Measurements from ENCODE around the gene BET1L. TPM values are rescaled to one million over a fixed set of nuclear protein-coding genes. Genes with fewer than 3 reads are reported as not detected.

BET1L gene
- total RNA-seq, 4 donors from 2014 or later, result 25.5 to 33.3 (median 31.6) TPM

DNA sequence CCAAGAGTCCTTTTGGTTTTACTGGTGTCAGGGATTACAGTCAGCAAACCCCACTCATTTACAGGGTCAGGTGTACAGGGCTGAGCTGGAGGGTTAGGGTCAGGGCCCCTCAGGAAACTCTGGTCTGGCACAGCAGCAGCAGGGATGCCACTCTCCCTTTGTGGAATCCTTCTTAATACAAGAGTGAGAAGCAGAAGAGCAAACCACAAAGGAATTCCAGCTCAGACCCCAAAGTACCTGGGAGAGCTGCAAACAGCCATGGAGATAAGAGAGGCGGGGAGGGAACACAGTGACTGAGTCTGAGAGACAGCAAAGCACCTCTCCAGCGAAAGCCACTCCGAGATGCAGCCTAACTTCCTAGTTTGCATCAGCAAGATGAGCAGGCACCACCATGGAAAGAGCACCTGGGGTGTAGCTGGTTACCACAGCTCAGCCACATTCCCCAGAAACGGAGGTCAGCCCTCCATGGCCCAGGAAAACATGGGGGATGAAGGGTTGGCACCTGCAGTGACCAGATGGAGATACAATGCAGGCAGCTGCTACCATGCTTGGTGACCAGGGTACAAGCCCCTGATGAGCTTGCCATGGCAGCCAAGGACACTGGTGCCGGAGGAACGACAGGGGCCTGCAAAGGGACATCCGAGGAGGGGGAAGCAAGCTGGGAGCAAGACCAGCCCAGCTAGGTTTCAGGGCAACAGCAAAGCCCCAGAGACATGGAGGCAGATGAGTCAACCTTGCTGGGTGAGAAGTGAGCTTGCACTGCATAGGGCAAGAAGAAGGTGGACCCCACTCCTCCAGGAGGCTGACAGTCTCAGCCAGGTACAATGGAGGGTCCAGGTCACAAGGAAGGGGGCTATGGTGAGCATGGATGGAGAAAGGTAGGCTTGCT, 3.9 kb downstream of the BET1L start:
- WGBS, 2 donors, result 86 to 89% methylated on average over 7 of the region's 7 CpGs
- DNase-seq (ENCODE audit: low spot score in 2 of 2), result peak; percentile 13 to 52
- no peak for TF ChIP-seq POLR2A (IDR thresholded peaks at IDR 0.05)
- TF ChIP-seq, protein P1, sequence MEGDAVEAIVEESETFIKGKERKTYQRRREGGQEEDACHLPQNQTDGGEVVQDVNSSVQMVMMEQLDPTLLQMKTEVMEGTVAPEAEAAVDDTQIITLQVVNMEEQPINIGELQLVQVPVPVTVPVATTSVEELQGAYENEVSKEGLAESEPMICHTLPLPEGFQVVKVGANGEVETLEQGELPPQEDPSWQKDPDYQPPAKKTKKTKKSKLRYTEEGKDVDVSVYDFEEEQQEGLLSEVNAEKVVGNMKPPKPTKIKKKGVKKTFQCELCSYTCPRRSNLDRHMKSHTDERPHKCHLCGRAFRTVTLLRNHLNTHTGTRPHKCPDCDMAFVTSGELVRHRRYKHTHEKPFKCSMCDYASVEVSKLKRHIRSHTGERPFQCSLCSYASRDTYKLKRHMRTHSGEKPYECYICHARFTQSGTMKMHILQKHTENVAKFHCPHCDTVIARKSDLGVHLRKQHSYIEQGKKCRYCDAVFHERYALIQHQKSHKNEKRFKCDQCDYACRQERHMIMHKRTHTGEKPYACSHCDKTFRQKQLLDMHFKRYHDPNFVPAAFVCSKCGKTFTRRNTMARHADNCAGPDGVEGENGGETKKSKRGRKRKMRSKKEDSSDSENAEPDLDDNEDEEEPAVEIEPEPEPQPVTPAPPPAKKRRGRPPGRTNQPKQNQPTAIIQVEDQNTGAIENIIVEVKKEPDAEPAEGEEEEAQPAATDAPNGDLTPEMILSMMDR (IDR thresholded peaks at IDR 0.05), result no peak
- no peak overlapping the region for H3K4me3 ChIP-seq (ENCODE audit: low read depth, poor library complexity, severe bottlenecking)
- intact Hi-C loops (cut with DNase I; ENCODE audit: low total_unique reads), result no loop called here

DNA sequence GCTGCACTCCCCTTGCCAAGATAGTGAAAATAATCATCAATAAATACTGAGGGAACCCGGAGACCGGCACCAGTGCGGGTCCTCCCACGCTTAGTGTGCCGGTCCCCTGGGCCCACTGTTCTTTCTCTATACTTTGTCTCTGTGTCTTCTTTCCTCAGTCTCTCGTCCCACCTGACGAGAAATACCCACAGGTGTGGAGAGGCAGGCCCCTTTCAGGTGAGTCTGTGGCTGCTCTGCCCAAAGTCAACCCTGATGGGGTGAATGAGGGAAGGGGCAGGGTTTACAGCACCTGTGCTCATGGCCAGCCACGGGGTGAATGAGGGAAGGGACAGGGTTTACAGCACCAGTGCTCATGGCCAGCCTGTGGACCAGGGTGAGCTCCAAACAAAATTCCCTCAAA, 4.7 kb downstream of the BET1L start:
- TF ChIP-seq, protein P1 (IDR thresholded peaks at IDR 0.05), result no peak
- TF ChIP-seq POLR2A (IDR thresholded peaks at IDR 0.05), result no peak
- H3K4me3 ChIP-seq (ENCODE audit: low read depth, poor library complexity, severe bottlenecking), result no peak overlapping the region
- DNase-seq (ENCODE audit: low spot score in 2 of 2), result peak in 1 of 2 donors; percentile 67
- intact Hi-C loops (cut with DNase I; ENCODE audit: low total_unique reads), result no loop called here
- WGBS, 2 donors, result 80 to 82% methylated on average over 8 of the region's 8 CpGs

DNA sequence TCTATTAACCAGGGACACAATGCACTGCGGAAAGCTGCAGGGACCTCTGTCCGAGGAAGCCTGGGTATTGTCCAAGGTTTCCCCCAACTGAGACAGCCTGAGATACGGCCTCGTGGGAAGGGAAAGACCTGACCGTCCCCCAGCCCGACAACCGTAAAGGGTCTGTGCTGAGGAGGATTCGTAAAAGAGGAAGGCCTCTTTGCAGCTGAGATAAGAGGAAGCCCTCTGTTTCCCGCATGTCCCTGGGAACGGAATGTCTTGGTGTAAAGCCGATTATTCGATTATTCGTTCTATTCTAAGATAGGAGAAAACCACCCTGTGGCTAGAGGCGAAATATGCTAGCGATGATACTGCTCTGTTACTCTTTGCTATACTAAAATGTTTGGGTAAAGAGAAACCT, 5.2 kb downstream of the BET1L start:
- no peak for TF ChIP-seq POLR2A (IDR thresholded peaks at IDR 0.05)
- TF ChIP-seq, protein P1 (IDR thresholded peaks at IDR 0.05), result no peak
- DNase-seq (ENCODE audit: low spot score in 2 of 2), result peak in 1 of 2 donors; percentile 74
- 72 to 78% methylated on average over 15 of the region's 15 CpGs for WGBS, 2 donors
- intact Hi-C loops (cut with DNase I; ENCODE audit: low total_unique reads), result no loop called here
- H3K4me3 ChIP-seq (ENCODE audit: low read depth, poor library complexity, severe bottlenecking), result no peak overlapping the region

DNA sequence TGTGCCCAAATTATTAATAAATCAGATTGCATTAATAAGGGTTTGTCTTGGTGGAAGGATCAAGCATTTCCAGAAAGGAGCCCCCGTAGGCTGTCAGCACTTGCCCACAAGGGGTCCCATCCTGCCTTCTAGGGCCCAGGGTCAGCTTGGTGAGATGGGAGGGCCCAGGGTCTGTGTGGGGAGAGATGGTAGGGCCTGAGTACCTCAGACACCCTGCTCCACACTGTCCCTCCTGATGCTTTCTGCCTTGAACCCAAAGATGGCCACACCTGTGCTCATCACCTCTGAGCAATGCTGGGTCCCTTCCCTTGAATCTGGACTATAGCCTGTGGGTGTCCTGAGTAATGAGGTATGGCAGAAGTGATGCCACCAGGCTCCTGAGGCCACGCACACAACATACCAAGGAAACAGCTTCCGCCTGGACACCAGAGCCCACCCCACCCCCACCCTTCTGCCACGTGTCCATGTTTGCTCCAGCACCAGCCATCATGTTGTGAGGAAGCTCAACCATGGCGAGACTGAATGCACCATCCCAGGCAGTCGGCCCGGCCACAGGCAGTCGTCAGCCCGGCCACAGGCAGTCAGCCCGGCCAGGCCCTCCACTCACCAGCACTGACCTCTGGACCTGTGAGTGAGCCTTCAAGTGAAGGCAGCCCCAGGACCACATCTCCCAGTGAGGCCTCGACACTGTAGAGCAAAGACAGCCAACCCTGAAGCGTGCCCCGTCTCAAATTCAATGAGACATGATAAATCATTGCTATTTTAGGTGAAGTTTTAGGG, 6.8 kb downstream of the BET1L start:
- H3K4me3 ChIP-seq (ENCODE audit: low read depth, poor library complexity, severe bottlenecking), result no peak overlapping the region
- intact Hi-C loops (cut with DNase I; ENCODE audit: low total_unique reads), result no loop called here
- no peak for TF ChIP-seq POLR2A (IDR thresholded peaks at IDR 0.05)
- TF ChIP-seq, protein P1 (IDR thresholded peaks at IDR 0.05), result no peak
- WGBS, 2 donors, result 89 to 92% methylated on average over 8 to 12 of the region's 13 CpGs
- peak in 1 of 2 donors; percentile 85 for DNase-seq (ENCODE audit: low spot score in 2 of 2)

DNA sequence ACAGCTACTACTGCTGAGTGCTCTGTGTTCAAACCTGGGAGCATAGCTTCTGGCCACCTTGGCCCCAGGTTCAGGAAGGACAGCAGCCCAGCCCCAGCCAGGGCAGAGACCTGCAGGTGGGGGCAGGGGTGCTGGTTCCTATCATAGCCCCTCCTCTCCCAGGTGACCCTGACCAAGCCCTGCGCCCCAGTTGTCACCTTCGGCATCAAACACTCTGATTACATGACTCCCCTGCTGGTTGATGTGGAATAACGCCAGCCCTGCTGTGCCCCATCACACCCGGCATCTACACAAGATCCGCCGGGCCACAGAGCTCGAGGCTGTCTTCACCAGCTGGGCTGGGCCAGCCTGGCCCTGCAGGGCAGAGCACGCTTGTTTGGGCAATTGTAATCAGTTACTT, 7.4 kb downstream of the BET1L start:
- DNase-seq (ENCODE audit: low spot score in 2 of 2), result peak in 1 of 2 donors; percentile 79
- TF ChIP-seq POLR2A (IDR thresholded peaks at IDR 0.05), result no peak
- TF ChIP-seq, protein P1 (IDR thresholded peaks at IDR 0.05), result no peak
- intact Hi-C loops (cut with DNase I; ENCODE audit: low total_unique reads), result loop anchor here (5.0 kb wide), 1 partner anchor 173 kb away; no protein-coding TSS in a partner anchor
- H3K4me3 ChIP-seq (ENCODE audit: low read depth, poor library complexity, severe bottlenecking), result no peak overlapping the region
- 63 to 70% methylated on average over 8 of the region's 8 CpGs for WGBS, 2 donors

Data from lower leg skin (tissue), 4 donors.